ENCODE measurements around the gene KIAA1549.

- TF ChIP-seq EZH2 (IDR thresholded peaks at IDR 0.05) = no peak
- TF ChIP-seq POLR2AphosphoS5 (IDR thresholded peaks at IDR 0.05; ENCODE audit: borderline replicate concordance, low read depth, low read length) = no peak
- no peak for TF ChIP-seq FOXP2 (optimal IDR thresholded peaks at IDR 0.05; ENCODE audit: control extremely low read depth, extremely low read length, insufficient read depth)
Measured at GRCh38 chr7:138882249-138882648, 98.9 kb downstream of the KIAA1549 start.
